HG02840 (cell line): ENCODE data around the gene TMCC1.

ENCODE experiments used
- ATAC-seq: cut with Tn5 transposase; IDR thresholded peaks from one replicate; pipeline ENCODE4 v1.9.1; 2021; ENCODE audit warnings: mild to moderate bottlenecking, moderate library complexity, moderate number of reproducible peaks; ENCODE audit not compliant: unreplicated experiment, low FRiP score

The TMCC1 gene

GRCh38 chr3:129603991-129604749 is 289.3 kb downstream of the TMCC1 start:
- no peak for ATAC-seq

GRCh38 chr3:129603561-129603942 is 290.0 kb downstream of the TMCC1 start:
- ATAC-seq, result no peak

- no peak for ATAC-seq
These were observed 290.6 kb downstream of the TMCC1 start for GRCh38 chr3:129602730-129603560.

- no peak for ATAC-seq
These were observed 291.2 kb downstream of the TMCC1 start for GRCh38 chr3:129602309-129602708.

- ATAC-seq, result no peak
These were observed 291.8 kb downstream of the TMCC1 start for GRCh38 chr3:129601713-129602112.

- ATAC-seq, result no peak
These were observed 293.2 kb downstream of the TMCC1 start for GRCh38 chr3:129600348-129600747.

- ATAC-seq, result no peak
These were observed 293.9 kb downstream of the TMCC1 start for GRCh38 chr3:129599607-129600006.

GRCh38 chr3:129599073-129599472 is 294.4 kb downstream of the TMCC1 start:
- ATAC-seq, result no peak

- ATAC-seq, result no peak
These were observed 295.0 kb downstream of the TMCC1 start for GRCh38 chr3:129598484-129598883.

GRCh38 chr3:129598000-129598381 is 295.5 kb downstream of the TMCC1 start:
- ATAC-seq, result no peak
